ENCODE results near the gene NHERF1.

DNA sequence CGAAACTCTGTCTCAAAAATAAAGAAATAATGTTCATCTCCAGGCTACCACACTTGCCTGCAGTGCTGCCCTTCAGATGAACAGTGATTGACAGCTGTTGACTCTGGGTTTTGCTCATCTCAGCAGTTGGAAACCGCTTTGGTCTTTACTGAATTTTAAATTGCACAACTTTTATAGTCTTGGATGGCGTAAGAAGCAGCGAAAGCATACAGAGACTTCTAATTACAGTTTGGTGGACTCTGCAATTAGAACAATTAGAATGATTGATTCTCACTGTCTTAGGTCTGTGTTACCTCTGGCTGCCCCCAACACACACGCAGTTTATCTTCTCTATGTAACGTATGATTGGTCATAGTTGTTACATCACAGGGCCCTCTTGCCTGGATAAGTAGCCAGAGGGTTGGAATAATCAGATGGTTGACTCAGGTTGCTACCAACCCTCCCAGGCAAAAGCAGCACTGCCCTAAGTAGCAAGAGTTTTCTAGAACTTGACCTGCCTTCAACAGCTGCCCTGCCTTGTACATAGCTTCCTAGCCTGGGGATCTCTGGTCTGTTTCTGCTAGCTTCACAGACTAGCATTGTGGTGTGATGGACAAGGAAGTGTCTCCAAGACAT is 29.6 kb downstream of the NHERF1 start:
- TF ChIP-seq GATA3 (IDR thresholded peaks at IDR 0.05; ENCODE audit: low read depth, low read length) = no peak
- no peak for TF ChIP-seq GATA2 (IDR thresholded peaks at IDR 0.05; ENCODE audit: low read depth, low read length)

Measured in SH-SY5Y (cell line).